ENCODE results near the gene SEMA4F.

GRCh38 chr2:74691929-74692328, 37.9 kb downstream of the SEMA4F start:
- TF ChIP-seq CTCF (IDR thresholded peaks at IDR 0.05; ENCODE audit: insufficient read depth, low read depth, low read length) = no peak
- TF ChIP-seq EZH2 (IDR thresholded peaks at IDR 0.05; ENCODE audit: insufficient read depth, low read length) = no peak

Measured in astrocyte (in vitro differentiated cells and primary cell).